Stimulated activated CD8-positive, alpha-beta memory T cell treated with anti-CD3 and anti-CD28 coated beads, Interleukin-12 subunit alpha, Interleukin-12 subunit beta, amount 100 ng/mL, for 24 hours (primary cell): ENCODE data around the gene CLN6.

Experiments
- DNase-seq: peaks from one replicate; pipeline ENCODE4 v3.0.0-alpha.2; 2020; ENCODE audit errors: extremely low read depth

The CLN6 gene

DNA sequence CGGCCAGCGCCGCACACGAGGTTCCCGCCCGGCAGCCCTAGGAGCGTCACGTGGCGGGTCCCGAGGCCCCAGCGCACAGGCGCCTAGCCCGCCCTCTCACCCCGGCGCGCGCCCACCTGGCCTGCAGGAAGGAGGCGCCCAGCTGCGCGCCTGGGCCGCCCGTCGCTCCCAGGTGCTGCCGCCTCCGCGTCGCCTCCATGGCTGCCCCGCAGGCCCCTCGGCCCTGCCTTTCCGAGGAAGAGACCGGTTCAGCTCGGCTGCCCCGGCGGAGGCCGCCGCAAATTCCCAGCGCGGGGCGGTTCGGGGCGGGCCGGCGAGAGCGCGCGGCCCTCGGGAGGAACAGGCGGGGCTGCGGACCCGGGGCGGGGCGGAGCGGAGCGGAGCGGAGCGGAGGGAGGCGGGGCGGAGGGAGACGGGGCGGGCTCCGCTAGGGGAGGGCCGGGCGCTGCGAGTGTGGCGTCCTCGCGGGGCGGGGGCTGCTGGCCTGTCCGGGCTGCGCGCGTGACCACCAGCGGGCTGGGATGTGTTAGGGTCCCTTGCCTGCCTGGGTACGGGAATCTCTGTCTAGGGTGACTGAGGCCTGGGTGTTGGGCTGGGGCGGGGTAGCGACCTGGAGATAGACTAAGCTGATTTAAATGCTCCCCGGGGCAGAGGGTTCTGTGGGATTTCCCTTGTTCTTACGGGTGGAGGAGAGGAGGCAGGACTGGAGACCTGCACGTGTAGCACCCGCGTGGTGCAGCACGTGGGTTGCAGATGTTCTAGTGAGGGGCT is at the start of gene CLN6:
Gene CLN6, minus strand, starts transcription at position 343 of the 771 bp plus-strand sequence. Its CDS starts 144 bp downstream, at position 199.
- DNase-seq: peak; percentile 55

DNA sequence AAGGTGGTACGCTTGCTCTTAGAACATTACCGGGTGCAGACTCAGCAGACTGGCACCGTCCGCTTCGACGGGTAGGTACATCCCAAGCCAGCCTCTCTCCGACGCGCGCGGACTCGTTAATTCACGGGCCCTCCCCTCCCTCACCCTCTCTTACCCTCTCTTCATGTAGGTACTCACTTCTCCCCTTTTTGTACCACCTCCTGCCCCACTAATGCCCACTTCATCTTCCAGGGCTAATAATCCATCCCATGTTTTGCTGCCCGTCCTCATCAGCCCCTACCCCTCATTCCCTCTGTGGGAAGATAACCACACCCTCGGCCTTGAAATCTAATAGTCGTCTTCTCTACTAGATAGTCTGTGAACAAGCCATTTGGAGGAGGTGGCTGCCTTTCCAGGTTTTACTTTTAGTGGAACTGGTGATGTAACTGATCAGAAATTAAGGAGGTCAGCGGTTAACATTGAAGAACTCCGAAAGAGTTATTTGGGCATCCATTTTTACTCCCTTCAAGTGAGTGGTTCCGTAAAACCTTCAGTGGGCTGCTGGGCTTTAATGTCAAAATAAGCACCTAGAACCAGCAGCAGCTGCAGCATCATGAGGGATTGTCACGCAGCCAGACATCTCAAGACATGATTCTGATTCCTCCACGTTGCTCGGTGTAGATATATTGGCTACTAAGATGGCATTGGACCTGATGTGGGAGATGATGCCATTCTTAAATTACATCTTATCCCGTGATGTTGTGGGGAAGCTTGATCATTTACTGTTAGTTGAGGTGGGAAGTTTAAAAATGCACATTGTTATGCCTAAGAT is 49.3 kb upstream of the CLN6 start:
- DNase-seq: no peak

DNA sequence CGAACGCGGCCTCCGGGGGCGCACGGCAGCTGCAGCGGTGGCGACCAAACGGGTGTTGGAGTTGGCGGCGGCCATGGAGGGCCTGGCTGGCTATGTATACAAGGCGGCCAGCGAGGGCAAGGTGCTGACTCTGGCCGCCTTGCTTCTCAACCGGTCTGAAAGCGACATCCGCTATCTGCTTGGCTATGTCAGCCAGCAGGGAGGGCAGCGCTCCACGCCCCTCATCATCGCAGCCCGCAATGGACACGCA is 48.7 kb upstream of the CLN6 start:
- peak; percentile 46 for DNase-seq

DNA sequence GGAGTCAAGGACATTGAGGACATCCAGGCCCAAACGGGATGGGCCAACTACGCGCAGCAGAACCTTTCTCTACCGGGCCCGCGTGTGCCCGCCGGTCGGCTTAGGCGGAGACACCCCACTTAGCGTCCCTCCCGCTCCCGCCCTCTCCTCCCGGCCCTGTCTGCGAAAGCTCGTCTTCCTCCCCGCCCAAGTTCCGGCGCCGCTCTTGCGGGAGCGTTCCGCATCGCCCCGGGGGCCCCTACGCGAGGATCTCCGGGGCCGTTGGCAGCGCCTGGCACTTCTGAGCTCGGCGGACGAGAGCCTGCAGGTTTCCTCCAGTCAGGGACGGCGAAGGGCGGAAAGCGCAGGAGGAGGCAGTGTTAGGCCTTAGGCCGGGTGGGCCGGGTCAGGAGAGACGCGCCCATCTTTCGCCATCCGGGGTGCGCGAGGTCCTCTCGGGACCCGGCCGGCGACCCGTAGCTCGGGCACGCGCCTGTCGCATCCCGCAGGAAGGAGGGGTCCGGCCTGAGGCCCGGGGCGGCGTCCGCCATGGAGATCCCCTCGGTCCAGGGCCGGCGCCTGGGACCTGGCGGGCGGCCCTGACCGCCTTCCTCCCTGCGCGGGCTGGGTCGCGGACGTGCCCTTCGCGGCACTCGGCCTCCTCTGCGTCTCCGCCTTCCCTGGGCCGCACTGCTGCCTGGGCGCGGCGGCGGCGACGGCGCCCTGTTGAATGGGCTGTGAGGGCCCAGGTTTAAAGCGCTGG is 48.2 kb upstream of the CLN6 start, which contains the start of gene FEM1B:
Gene FEM1B, plus strand, starts transcription at position 143 of the 742 bp plus-strand sequence. CDS start 673 bp downstream, outside the sequence.
- DNase-seq: peak; percentile 73

DNA sequence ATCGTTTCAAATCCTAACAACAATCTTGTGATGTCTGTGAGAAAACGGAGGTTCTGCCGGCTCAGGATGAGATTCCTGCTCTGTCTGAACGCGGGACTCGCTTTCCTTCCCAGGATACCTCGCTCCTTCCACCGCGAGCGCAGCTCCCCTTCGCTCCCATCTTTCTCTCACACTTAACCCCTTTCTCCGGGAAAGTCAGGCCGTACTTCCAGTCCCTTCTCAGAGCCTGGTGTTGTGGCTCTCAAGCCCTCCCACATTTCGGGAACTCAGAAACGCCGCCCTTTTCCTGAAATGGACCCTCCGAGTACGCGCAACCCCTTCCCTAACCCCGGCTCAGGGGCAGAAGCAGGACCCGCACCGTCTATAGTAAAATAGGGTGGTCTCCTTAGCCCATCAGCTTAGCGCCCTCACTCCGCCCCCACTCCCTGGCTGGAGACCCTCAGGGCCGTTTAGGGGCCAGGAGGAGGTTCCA is 47.6 kb upstream of the CLN6 start:
- DNase-seq: no peak

DNA sequence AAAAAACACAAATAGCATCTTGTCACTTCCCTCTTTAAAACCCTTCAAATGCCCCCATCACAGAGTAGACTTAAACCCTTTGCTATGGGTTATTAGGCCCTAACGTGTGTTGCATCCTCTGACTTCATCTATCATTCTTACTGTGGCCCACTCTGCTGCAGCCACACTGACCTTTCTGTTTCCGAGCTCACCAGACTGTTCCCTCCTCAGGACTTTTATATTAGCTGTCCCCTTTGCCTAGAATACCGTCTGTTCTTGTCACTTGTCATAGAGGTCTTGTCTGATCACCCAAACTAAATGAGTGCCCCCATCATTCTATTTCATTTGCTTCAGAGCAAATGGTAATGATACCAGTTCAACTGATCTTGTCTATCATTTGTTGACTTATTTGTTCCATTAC is 47.1 kb upstream of the CLN6 start:
- no peak for DNase-seq

DNA sequence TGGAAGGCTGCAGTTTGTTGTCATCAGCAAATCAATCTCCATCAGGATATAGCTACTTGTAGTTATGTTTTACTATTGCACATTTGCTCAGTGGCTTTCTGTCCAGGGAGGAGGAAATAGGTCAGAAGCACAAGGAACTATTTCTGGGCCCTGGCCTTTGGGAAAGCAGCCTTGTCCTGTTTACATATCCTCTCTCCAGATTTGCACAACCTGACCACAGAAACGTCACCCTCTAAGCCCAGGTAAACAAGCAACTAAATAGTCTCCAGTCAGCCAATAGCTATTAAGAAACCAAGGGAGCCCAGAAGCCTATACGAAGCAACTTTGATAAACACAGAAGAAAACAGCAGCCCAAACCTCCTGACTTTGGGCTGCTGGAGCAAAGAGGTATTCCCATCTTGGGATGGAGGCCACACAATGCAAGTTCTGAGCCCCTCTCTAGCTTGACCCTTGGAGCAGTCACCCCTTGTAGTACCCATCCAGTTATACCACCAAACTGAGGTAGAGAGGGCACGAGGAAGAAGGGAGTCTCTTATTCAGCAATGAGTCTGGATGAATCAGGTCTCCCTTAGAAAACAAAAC is 45.7 kb upstream of the CLN6 start:
- DNase-seq: no peak

DNA sequence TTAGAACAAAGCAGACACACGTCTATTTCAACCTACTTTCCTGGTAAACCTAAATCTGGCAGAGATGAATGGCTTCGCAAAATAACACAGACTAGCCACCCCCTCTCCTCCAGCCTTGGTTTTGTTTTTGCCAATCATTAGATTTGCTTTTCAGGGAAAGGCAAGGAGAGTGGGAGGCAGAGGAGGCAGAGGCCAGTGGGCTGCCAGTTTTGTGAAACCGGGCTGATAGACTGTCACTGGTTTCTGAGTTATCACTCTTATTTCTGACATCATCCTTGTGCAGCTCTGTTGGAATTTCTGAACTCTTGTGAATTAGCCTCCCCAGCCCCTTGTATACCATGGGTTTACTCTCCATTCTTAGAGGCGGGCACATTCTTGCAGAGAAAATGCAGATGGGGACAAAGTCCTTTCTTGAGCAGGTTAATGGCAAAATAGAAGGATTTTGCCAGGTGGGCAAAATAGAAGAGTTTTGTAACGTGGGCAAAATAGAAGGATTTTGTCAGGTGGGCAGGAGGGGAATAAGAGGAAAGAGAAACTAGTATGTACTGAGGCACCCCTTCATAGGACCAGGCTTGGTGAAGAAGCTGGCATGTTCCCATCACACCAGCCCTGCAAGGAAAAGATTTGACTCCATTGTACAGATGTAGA is 44.8 kb upstream of the CLN6 start:
- no peak for DNase-seq

DNA sequence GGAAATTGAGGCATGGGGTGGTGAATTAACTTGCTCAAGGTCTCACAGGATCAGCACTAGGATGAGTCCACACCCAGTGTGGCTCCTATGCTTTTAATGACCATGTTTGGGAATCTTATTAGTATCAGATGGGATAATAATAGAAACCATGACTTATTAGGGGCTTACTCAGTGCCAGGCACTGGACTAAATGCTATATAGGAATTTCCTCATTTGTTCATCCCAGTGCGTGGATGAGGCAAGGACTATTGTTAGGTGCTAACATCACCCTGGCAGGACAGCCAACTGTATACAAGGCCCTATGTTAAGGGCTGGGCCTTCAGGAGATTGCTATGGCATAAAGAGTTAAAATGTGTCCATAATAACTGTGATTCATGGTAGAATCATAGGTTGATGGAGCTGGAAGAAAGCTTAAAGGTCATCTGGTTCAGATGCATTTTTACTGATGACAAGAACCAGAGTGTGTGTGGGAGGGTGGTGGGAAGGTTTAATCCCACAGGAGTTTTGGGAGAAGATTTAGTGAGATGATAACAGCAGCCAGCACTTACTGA is 43.3 kb upstream of the CLN6 start:
- no peak for DNase-seq

DNA sequence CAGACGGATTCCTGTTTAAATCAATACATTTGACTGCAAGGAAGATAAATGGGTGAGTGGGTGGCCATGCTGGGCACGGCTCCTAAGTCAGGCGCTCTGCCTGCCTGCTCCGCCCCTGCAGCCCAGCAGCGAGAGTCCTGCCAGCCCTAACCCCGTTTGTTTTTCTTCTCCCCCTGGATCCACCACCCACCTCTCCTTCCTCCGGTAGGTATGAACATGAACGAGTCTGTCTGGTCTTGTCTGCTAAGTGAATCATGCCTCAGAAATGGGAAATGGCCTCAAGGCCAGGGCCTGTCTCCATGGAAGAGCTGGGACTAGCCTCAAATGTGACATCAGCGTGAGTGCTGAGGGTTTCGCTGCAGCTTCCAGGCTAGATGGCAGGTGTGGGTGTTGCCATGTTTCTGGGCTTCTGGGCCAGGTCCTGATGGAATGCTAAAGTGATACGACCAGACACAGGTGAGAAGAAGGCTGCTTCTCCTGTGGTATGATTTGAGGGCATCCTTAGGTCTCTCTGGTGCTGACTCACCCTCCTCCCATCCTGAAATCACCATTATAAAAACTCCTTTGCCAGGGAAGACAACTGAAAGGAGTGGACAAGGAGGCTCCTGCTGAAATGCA is 42.4 kb upstream of the CLN6 start:
- DNase-seq: no peak

DNA sequence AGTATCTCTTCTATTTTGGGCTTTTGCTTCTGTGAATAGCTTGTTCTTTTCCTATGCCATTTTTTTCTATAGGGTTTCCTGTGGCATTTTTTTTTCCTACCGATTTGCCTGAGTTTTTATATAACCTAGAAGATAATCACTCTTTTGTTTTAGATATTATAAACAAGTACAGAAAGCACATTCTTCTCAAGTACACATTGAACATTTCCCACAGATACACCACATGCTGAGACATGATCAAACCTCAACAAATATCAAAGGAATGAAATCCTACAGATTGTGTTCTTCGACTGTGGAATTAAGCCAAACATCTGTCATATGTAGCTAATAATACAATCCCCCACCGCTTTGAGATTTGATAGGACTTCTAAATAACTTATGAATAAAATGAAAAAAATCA is 38.9 kb upstream of the CLN6 start:
- no peak for DNase-seq

DNA sequence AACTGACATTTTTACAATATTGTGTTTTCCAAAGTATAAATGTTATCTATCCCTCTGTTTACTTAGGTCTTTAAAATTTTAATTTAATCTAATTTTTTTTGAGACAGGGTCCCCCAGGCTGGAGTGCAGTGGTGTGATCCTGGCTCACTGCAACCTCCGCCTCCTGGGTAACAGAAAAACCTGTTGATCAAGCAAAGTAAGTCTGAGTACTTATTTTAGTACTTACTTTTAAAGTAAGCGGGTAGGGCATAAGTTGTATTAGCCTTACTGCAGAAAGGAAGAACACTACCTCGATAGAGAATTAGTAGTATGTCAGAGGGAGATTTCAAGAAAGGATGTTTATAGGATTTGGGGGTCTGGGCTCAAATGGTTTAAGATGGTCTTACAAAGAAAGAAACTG is 36.1 kb upstream of the CLN6 start:
- DNase-seq: no peak

DNA sequence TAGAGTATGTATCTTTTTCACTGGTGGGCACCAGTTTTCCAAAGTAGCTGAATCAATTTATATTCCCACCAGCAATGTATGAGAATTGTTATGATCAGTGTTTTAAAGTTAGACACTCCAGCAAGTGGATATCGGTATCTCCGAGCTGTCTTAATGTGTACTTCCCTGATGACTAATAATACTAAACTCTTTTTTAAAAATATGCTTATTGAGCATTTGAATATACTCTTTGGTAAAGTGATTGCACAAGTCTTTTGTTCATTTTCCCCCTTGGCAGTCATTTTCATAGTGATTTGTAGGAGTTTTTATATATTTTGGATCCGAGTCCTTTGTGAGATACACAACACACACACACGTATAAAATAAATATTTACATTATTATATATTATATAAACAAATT is 35.6 kb upstream of the CLN6 start:
- no peak for DNase-seq

DNA sequence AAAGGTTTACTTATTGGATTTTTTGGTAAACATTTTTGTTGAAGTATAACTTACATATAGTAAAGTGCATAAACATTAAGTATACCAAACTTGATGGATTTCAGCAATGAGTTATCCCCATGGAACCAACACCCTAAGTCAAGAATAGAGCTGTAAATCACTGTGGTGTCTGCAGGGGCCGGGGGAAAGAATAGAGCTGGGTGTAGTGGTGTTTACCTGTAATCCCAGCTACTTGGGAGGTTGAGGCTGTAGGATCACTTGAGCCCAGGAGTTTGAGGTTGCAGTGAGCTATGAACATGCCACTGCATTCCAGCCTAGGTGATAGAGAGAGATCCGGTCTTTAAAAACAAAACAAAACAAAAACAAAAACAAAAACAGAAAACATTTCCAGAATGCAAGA is 34.8 kb upstream of the CLN6 start:
- DNase-seq: no peak

DNA sequence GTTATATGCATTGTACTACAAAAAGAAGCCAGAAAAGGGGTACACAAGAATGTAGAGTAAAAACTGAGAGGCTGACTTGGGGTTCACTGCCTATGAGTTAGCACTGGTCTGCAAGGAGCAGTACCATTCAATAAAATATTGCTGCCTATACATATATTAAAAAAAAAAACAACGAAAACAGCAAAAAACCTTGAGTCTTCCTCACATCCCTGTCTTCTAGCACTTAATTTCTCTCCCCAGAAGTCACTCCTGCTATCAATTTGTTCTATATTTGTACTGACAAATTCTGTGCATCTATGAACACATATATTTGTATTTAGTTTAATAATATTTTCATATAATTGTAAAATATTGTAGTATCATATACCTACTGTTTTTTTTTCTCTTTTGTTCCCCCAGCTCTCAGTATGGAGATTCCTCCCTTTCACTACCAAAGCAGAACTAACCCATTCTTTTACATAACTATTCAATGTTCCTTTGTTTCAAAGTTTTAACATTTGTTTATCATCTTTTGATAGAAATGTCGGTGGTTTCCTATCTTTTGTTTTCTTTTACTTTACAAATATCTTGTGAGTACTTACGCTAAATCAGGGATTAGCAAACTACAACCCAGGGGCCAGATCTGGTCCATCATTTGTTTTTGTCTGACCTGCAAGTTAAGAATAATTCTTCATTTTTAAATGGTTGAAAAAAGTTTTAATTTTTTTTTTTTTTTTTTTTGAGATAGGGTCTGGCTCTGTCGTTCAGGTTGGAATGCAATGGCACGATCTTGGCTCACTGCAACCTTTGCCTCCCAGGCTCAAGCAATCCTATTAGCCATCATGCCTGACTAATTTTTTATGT is 33.2 kb upstream of the CLN6 start:
- DNase-seq: no peak

DNA sequence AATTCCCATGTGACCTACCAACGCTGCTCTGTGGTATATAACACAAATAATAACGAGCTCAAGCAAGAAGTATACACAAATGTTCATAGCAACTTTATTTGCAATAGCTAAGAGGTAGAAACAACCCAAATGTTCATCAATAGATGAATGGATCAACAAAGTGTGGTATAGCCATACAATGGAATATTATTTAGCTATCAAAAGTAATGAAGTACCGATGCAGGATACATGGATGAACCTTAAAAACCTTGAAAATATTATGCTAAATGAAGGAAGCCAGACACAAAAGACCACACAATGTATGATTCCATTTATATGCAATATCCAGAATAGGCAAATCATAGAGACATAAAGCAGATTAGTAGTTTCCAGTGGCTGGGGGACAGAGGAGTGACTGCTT is 32.5 kb upstream of the CLN6 start:
- DNase-seq: no peak

DNA sequence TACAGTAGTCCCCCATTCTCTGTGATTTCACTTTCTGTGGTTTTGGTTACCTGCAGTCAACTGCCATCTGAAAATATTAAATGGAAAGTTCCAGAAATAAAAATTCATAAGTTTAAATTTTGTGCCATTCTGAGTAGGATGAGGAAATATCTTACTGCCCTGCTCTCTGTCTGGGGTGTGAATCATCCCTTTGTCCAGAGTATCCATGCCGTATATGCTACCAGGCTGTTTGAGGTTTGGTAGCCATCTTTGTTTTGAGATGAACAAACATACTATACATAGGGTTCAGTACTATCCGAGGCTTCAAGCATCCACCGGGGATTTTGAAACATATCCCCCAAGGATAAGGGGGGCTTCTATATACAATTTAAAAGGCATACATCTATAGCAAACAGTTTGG is 31.7 kb upstream of the CLN6 start:
- DNase-seq: no peak

DNA sequence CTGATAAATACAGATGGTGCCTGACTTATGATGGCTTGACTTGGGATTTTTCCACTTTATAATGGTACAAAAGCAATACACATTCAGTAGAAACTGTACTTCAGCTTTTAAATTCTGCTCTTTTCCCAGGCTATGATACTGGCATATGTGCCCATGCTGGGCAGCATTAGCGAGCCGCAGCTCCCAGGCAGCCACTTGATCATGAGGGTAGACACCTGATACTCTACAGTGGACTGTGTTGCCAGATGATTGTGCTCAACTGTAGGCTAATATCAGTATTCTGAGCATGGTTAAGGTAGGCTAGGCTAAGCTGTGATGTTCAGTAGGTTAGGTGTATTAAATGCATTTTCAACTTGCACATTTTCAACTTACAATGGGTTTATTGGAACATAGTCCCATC is 30.4 kb upstream of the CLN6 start:
- DNase-seq: no peak

DNA sequence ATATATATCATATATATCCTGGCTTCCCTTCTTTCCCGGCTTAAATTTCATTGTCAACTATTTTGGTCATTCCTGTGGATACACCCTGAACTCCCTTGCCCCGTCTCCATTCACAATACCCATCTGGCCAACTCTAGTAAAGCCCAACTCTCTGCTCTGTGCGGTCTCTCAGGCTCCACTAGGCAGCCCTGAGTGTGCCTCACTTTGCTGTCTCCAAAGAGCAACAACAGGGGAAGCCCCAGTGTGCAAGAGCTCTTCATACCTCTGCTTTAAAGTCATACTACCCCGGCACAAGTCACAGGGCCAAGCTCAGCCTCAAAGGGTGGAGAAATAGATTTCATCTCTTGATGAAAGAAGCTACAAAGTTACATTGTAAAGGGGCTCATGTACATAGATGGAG is 29.2 kb upstream of the CLN6 start:
- no peak for DNase-seq
